NCI-H2196 (cell line): Measurements from ENCODE around the gene TMEM235.
A peak's percentile ranks its signal among the peaks of the same experiment; 100 is the strongest.

ENCODE experiments used
- DNase-seq: peaks from one replicate; lab custom pipeline; 2025; ENCODE audit not compliant: unreplicated experiment; lab: John Stamatoyannopoulos, UW

Gene TMEM235

GRCh38 chr17:78230996-78231935 is at the start of gene TMEM235:
Gene TMEM235, plus strand, starts transcription at chr17:78231631. Its CDS starts 393 bp downstream, at chr17:78232024.
- no peak for DNase-seq

- no peak for DNase-seq
Measured at GRCh38 chr17:78182504-78182903, 48.9 kb upstream of the TMEM235 start.

DNA sequence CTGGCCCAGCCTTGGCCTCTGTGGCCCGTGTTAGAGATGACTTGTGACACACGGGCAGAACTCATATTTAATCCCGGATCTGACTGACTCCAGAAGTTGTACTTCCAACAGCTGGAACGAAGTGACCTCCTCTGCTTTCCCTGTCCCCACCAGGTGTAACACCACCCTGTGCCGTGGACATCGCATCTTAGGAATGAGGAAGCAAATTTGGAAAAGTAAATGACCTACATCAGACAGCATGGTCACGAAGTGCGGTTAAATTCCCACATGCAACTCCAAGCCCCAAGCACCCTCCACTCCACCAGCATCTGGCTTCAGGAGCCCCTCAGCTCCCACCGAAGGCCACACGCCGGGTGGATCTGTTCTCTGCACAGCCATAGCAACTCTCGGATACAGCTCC is 47.5 kb upstream of the TMEM235 start:
- DNase-seq: no peak

DNA sequence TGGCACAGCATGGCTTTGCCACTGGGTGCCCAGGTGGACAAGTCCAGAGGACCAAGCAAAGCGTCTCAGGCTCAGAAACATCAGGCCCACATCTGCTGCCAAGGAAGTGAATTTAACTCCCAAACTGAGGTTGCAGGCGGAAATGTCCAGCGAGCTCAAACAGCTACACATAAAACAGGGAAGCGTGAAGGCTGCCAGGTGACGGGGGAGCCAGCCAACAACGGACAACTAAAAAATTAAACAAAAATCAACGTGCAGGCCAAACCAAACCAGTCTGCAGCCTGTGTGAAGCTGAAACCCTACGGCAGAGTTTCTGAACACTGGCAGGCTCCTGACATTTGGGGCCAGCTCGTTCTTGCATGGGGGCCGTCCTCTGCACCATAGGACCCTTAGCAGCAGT is 47.1 kb upstream of the TMEM235 start:
- no peak for DNase-seq

DNA sequence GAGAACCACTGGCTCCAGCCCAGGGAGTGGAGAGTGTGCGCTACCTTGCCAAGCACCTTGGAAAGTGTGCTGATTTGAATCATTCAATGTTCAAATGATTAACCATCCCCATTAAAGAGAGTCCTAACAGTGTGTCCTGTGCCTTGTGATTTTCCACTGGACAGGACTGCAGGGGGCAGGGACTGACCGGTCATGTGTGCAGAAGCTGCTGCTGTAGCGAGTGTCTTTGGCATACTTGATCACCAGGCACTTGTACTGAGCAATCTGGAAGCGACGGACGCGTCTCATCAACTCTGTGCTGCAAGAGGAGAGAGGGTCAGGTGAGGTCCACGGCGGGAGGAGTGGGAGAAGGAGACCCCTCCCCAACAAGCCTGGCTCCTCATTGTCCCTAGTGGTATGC is 46.6 kb upstream of the TMEM235 start:
- no peak for DNase-seq

GRCh38 chr17:78185981-78186691 is 45.3 kb upstream of the TMEM235 start:
- peak; percentile 64 for DNase-seq

- DNase-seq: peak; percentile 100
Measured at GRCh38 chr17:78186692-78187595, 44.5 kb upstream of the TMEM235 start, which contains the start of the genes AFMID and TK1. Gene AFMID, plus strand, starts transcription at chr17:78187362. Its CDS starts 9 bp downstream, at chr17:78187371. Gene TK1, minus strand, starts transcription at chr17:78187052. Its CDS starts 58 bp downstream, at chr17:78186994.

DNA sequence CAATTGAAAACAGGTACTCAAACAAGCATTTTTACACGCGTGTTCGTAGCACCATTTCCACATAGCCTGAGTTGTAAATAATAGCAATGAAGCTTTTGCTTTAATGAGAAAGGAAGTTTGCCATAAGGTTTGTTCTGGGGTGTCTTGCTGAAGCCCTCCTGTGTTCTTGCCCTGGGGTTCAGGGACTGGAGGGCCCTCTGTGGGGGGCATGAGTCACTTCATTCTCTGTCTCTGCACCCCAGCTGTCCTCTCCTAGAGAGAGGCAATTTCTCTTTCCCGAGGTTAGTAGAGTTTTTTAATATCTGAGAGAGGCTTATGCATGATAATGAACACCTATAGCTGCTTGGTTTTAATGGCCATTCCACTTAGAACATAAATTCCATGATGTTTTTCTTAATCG is 34.7 kb upstream of the TMEM235 start:
- no peak for DNase-seq

- no peak for DNase-seq
Measured at GRCh38 chr17:78197147-78197832, 34.1 kb upstream of the TMEM235 start.

- no peak for DNase-seq
Measured at GRCh38 chr17:78200451-78200850, 31.0 kb upstream of the TMEM235 start.

GRCh38 chr17:78202666-78203065 is 28.8 kb upstream of the TMEM235 start:
- no peak for DNase-seq

DNA sequence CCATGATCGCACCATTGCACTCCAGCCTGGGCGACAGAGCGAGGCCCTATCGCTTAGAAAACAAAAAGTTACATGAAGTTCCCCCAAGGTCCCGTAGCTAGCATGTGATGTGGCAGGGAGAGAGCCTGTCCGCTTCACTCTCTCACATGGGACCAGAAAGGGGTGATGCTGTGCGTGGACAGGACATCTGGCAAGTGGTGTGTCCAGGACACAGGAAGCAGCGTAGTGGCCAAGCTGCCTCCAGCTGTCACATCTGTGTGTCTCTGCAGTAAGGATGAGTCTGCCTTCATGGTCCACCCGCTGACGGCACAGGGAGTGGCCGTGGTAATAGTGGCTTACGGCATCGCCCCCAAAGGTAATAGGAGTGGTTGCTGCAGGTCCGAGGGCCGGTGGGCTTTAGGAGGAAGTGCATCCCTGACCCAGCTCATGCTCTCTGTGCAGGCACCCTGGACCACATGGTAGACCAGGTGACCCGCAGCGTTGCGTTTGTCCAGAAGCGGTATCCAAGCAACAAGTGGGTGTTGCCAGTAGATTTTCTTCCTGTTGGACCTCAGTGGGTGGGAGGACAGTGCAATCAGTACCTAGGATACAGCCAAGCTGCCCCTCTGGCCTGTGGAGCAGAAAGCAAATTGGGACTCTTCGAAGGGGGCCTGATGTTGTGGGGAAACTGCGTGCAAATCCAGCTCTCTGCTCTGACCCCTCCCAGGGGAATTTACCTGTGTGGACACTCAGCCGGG is 26.9 kb upstream of the TMEM235 start:
- no peak for DNase-seq

DNA sequence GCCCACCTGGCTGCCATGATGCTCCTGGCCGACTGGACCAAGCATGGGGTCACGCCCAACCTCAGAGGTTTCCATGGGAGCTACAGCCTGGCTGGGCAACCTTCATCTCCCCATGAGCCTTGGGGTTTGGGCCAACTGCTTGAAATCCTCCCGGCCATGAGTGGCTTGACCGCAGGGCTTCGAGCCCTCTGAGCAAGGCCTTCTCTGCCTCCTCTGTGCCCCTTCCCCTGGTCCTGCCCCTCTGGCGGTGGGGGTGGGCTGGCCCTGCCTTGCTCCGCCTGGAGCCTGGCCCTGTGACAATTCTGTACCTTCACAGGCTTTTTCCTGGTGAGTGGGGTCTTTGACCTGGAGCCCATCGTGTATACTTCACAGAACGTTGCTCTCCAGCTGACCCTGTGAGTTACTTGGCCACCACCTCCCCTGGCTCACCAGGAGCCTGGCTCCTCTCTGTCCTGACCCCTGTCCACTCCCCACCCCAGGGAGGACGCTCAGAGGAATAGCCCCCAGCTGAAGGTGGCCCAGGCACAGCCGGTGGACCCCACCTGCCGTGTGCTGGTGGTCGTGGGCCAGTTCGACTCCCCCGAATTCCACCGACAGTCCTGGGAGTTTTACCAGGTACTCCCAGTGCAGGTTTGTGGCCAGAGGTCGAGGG is 26.2 kb upstream of the TMEM235 start:
- no peak for DNase-seq

DNA sequence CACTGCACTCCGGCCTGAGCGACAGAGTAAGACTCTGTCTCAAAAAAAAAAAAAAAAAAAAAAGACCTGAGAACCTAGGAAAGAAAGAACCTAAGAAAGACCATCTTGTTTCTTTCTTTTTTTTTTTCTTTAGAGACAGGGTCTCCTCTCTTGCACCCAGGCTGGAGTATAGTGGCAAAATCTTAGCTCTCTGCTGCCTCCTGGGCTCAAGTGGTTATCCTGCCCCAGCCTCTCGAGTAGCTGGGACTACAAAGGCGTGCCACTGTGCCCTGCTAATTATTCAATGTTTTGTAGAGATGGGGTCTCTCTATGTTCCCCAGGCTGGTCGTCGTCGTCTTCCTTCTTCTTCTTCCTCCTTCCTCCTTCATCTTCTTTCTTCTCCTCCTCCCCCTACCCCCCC is 25.1 kb upstream of the TMEM235 start:
- DNase-seq: no peak

GRCh38 chr17:78208486-78208885 is 22.9 kb upstream of the TMEM235 start:
- DNase-seq: no peak

GRCh38 chr17:78210111-78210510 is 21.3 kb upstream of the TMEM235 start:
- no peak for DNase-seq

DNA sequence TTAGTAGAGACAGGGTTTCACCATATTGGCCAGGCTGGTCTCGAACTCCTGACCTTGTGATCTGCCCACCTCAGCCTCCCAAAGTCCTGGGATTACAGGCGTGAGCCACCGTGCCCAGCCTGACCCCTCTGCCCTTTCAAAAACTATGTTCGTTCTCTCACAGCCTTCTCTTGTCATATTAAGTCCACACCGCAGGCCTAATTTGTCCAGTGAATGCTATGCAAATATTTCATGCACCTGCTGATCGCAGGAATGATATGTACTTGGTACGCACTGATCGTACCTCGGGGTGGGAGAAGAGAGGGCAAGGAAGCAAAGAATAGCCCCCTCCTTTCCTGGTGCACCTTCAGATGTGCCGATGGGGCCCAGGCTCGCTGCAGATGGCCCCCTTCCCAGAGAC is 20.4 kb upstream of the TMEM235 start:
- DNase-seq: peak; percentile 25

- DNase-seq: peak; percentile 98
Measured at GRCh38 chr17:78214016-78214705, 17.3 kb upstream of the TMEM235 start, which contains the start of gene BIRC5. Gene BIRC5, plus strand, starts transcription at chr17:78214253. Its CDS starts 64 bp downstream, at chr17:78214317.
